SK-N-MC (cell line): Measurements from ENCODE around the gene RRBP1.
"Not testable (repeated sequence)": the region's sequence is repeated elsewhere in the genome, so short reads cannot be mapped to it uniquely, and the experiment has no call there.

Experiments used
- EZH2 ChIP-seq: fragments of 200-600 bp; sonication (generic); IDR thresholded peaks from one replicate; pipeline ENCODE4 v1.6.1; 2017; ENCODE audit warnings: antibody characterized with exemption
- POLR2AphosphoS5 ChIP-seq: IDR thresholded peaks from 2 replicates; pipeline ENCODE4 v1.6.1; 2012; ENCODE audit warnings: mild to moderate bottlenecking, low read depth, low read length, borderline replicate concordance

GRCh38 chr20:17707951-17708350 is 25.9 kb upstream of the RRBP1 start:
- TF ChIP-seq EZH2, POLR2AphosphoS5: not testable (repeated sequence)
